Measurements from ENCODE around the gene PKM.
"Not testable (repeated sequence)": the region's sequence is repeated elsewhere in the genome, so short reads cannot be mapped to it uniquely, and the experiment has no call there.

Gene PKM
- 262 to 2,667 (median 582) reads per million in 3 experiments for total RNA-seq

DNA sequence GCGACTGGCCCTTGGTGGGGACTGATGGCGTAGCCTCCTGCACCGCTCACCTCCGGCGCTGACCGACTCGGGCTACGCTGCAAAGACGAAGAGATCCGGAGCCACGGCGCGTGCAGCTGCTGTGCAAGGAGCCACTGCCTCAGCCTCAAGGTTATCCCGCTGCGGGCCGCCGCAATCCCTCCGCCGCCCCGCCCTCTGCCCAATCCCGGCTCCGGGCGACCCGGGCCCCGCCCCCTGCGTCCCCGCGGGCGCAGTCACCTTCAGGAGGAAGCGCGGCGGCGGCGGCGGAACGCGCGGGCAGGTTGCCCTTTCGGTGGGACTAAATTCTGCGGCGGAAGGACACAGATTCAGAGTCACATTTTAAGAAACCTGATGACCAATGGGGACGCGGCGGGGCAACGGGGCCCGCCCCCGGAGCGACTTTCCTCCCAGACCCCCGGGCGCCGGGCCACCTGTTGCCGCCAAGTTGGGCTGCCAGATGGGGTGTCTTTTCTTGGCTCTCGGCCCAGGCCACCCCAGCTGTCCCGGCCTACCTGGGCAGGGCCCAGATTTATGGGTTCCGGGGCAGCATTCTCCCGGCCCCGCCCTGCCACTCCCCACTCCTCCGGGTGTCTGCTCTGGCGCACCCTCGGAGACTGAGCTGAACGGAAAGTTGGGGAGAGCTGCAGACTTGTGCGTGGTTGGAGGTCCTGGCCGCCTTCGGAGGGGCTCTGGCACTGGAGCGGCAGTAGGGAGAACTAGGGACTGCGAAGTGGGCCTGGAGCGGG lies at the start of gene PKM:
TSS of gene PKM (minus strand) at position 125 of the 767 bp plus-strand sequence. CDS start 12,093 bp downstream, outside the sequence.
- peak; percentile 89 for DNase-seq

DNA sequence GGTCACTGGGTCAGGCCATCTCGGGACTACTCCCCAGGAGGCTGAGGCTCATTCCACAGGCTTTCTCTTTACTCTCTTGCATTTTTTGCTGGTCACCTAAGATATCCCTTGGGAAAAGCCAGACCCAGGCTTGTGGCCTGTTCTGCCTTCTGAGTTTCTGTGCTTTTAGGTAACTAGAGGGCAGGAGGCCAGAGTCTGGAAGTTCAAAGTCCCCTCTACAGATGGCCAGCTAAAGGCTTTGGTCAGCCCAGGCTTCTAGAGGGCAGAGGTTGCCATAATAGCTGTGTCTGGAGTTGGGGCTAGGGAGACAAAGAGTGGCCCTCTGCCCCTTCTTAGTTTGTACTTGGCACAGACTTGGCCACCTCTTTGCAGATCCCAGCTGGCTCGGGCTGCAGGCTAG lies 49.8 kb upstream of the PKM start:
- no peak for DNase-seq

DNA sequence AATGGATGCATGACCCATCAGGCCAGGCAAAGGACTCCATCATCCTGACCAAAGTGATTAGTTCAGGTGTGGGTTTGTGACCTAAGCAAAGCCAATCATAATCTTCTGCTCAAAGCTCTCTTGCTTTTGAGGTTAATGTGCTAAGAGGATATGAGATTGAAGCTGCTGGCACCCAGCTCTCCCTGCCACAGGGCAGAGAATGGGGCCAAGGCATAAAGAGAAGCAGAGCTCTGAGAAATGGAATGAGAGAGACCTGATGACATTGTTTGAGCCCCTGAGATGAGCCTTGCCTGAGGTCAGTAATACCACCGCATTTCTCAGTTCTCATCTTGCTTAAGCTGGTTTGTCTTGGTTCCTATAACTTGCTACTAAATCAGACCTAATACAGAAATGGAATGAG lies 47.7 kb upstream of the PKM start:
- no peak for DNase-seq

DNA sequence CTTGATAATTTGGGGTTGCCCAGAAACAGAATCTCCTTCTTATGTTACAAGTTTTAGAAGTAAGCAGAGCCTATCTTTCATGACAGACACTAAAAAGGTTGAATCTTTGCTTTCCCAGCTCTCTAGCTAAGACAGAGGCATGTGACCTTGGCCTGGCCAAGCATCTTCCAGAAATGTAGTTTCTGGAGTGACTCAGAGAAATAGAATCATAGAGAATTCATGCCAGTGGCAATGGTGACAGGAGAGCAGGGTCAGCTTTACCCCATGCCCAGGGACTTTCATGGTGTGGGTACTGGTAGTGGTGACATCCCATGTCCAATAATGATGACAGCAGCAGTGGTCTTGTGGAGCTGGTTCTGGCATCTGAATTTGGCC lies 45.3 kb upstream of the PKM start:
- DNase-seq: no peak

DNA sequence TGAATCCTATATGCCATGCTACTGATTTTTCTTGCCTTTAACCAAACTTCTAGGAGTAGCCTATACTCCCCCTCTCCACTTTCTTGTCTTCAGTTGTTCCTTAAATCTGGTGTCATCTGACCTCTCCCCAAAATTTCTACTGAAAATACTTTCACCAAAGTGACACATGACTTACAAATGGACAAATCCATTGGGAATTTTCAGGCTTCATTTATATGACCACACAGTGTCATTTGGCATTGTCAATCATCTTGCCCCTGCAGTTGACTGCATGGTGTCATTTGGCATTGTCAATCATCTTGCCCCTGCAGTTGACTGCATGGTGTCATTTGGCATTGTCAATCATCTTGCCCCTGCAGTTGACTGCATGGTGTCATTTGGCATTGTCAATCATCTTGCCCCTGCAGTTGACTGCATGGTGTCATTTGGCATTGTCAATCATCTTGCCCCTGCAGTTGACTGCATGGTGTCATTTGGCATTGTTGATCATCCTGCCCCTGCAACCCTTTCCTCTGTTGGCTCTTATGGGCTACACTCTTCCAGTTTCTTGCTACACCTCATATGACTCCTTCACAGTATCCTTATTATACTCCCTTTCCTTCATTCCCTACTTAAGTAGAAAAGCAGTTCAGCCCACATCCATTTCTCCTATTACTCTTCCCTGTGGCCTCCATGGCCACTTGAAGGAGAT lies 44.8 kb upstream of the PKM start:
- DNase-seq: not testable (repeated sequence)

DNA sequence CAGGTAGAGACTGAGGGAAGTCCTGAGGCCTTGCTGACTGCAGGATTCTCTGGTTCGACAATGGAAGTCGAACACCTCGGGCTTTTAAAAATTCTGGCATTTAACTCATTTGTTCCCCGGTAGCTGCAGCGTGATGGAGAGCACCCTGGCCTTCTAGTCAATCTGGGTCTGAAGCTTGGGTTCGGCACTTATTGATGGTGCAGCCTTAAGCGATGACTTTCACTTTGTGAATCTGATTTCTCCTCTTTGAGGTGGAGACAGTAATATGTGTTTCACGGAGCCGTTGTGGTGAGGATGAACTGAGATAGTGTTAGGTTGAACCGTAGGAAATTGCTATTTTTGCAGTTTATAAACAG lies 42.0 kb upstream of the PKM start:
- DNase-seq: no peak

DNA sequence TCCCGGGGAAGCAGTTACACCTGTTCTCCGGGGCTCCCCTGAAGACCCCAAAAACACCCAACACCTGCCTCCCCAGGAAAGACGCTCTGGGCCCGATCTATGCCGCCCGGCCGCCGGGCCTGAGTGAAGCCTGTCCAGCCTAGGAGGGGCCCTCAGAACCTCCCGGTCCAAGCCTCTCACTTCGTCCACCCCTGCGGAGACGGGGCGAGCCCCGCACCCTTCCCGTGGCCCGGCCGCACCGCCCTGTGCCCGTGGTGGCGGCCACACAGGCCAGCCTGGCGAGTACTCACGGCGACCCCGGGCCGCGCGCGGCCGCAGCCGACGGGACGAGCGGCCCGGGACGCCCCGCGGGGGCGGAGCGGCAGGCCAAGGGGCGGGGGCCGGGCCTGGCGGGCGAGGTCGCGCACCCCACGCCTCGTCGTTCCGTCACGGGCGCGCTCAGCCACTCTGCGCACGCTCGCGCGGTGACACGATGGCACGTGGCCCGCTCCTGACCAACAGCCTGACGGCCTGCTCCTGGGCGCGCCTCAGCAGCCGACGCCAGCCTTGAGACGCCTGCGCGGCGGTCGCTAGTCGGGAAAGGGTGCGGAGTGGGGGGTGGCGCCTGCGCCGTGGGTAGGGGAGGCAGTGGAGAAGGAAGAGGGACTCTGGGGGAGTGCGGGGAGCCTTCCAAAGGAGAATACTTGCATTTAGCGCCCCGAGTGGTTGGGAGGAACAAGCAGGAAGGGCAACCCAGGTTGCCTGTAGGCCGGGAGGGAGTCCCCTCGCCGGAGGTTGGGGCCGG lies 41.4 kb upstream of the PKM start, which contains the start of gene PARP6:
TSS of gene PARP6 (minus strand) at position 342 of the 784 bp plus-strand sequence. CDS start 5,077 bp downstream, outside the sequence.
- DNase-seq: peak; percentile 100

DNA sequence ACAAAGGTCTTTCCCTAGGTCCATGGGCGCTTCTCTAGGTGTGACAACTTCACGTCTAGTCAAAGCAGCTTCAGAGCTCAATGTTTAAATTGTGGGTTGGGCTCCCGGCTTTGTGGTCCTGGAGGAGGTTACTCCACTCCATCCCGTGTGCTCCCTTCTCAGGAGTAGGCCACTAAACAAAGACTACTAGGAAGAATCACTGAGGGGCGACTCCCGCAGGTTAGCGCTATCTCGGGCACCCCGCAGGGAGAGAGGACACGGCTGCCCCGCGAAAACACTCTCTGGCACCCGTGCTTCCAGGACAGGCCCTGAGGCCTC lies 40.9 kb upstream of the PKM start:
- no peak for DNase-seq

DNA sequence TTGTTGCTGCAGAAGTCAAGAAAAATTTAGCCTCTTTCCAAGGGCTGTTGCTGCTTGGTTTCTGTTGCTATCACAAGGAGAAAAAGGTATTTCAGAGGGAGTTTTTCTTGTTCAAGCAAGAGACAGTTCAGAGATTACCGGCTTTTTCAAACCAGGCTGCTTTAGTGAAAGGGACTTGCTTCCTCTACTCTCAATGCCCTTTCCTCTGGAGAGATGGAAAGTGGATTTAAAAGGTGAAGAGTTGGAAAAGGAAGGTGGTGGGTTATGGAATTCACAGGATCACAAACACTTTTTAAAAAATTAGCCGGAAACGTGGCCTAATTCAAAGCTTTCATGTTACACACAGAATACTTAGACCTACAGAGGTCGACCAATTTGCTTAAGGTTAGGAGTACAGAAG lies 40.2 kb upstream of the PKM start:
- DNase-seq: no peak

DNA sequence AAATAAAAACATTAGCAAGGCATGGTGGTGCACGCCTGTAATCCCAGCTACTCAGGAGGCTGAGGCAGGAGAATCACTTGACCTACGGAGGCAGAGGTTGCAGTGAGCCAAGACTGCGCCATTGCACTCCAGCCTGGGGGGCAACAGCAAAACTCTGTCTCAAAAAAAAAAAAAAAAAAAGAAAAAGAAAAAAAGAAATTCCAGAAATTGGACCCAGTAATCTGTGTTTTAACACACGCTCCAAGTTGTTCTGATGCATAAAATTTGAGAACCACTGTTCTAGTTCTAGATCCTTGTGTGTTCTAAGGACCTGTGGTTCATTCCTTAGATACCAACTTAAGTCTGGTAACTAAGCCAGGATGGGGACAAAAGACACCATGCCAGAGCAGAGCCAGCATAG lies 38.7 kb upstream of the PKM start:
- no peak for DNase-seq

DNA sequence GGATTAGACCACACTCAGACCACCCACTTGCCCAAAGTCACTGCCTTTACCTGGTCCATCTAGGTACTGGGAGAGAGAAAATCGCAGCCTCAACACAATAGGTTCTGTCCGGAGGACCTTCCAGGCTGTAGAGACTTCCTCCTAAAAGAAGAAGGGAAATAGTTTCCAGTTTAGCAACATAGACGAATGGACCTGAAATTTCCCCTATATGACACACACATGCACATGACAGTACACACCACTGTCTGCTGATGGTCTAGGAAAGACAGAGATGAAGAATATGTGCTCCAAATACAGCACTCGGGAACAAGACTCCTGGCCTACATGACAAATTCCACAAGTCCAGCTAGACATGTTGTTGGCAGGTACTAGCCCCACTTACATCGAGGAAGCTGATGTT lies 34.0 kb upstream of the PKM start:
- DNase-seq: no peak

DNA sequence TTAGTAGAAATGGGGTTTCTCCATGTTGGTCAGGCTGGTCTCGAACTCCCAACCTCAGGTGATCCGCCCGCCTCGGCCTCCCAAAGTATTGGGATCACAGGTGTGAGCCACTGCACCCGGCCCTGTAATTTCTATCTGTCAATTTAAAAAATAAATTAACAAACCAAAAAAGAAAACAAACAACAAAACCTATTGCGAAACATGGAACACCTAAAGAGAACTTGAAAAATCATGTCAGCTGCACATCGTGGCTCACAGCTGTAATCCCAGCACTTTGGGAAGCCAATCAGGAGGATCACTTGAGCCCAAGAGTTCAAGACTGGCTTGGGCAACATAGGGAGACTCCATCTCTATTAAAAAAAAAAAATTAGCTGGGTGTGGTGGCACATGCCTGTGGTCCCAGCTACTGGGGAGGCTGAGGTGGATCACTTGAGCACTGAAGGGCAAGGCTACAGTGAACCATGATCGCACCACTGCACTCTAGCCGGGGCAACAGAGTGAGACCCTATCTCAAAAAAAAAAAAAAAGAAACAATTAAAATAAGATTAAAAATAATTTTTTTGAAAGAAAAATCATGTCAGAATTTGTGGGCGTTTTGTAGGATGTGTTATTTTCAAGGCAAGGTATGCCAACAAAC lies 21.8 kb upstream of the PKM start:
- DNase-seq: no peak

DNA sequence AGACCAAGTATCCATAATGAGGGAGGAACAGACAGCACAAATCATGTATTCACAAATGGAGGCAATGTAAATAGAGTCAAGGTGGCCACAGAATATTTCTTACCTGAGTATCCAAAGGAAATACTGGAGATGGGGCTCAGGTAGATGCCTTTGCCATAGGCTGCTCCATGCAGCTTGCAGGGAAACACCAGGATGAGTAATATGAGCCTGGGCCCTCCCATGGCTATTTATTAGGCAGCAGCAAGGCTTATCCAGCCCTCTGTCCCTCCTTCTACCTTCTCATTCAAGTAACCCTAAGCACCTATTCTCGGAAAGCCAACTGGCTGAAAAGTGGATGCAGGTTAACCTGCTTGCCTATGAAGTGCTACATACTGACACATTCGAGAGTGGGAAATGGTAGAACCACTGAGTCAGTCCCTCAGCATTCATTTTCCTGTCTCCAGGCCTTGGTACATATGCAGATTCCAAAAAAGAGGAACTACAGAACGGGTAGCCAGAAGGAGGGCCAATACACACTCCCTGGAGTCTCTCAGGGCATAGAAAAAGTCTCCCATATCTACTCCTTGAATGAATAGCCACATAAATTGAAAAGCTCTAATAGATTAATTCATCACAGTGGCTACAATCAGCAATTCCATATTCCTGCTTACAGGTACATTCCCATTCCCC lies 18.3 kb upstream of the PKM start:
- DNase-seq: no peak

DNA sequence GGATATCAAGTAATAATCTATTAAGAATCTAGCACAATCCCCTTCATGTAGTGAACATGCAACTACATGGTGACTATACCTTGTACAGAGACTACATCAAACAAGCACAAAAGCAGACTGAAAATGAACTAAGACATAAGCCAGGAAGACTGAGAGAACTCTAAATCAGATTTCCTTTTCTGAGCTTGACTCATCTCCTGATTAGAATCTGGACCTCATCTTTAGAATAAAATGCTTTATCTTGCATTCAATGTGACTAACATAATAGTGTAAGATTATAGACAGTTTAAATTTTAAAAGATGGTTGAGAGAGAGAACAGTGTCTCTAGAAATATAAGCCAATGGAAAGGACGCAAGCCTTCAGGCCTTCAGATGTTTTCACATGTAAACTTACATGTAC lies 17.5 kb upstream of the PKM start:
- DNase-seq: no peak

DNA sequence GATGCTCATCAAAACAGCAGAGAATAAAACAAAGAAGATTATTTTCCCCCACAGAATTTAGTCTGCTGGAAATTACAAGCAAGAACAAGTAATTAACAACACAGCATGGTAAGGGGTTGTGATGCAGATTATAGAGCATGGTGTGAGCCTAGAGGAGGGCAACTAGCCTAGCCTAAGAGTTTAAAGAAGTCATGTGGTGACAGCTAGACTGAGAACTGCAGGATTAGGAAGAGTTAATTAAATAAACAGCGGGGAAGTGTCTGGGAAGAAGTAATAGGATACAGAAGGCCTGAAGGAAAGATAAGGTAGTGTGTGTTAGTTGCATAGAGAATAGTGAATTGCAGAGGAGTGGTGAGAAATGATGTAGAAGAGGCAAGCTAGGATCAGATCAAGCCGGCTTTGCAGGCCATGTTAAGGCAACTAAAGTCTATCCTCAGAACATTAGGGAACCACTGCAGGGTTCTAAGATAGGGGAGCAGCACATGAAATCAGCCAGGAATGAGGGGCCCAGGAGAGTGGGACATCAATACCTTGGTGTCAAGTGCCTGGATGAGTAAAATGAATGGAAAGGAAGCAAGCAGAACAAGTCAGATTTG lies 11.9 kb upstream of the PKM start:
- DNase-seq: no peak

DNA sequence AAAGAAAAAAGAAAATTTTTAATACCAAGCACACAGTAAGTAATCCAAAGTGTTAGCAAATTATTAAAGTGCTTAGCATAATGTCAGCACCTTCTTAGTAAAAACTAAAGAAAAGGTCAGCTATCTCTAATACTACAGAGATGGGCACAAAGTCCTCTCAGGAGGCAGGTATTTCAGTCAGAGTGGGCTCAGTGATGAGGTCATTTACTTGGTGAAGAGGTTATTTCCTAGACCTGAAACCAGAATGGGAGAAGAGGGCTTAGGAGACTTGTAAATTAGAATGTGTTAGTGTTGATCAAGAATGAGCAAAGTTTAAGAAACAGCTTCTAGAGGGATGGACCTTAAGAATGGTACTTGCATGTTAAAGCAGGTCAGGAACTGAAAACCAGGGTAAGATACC lies 8.7 kb upstream of the PKM start:
- no peak for DNase-seq

DNA sequence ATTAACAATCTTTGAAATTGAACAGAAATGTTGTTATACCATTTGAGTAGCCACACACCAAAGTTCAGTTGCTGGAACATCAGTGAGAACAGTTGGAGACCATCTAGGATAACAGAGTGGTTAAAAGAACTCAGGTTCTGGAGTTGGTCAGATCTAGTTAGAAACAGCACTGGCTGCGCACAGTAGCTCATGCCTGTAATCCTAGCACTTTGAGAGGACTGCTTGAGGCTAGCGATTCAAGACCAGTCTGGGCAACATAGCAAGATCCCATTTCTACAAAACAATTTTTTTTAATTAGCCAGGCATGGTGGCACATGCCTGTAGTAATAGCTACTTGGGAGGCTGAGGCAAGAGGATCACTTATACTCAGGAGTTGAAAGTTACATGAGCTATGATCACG lies 7.6 kb upstream of the PKM start:
- DNase-seq: no peak

DNA sequence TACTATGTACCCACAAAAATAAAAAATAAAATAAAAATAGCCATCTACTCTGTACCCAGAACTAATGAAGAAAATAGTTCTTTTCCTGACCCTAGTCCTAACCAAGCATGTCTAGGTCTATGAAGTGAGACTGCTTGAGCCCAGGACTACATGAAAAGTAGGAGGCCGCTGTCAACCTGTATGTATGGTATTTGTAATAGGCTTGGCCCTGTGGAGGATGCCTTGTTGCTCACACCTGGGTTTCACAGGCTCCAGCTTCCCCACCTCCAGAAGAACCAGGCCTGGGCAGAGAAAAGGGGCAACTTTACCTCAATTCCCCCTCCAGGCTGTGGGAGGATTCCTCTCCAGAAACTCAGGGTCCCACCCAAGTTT lies 6.8 kb upstream of the PKM start:
- DNase-seq: no peak

DNA sequence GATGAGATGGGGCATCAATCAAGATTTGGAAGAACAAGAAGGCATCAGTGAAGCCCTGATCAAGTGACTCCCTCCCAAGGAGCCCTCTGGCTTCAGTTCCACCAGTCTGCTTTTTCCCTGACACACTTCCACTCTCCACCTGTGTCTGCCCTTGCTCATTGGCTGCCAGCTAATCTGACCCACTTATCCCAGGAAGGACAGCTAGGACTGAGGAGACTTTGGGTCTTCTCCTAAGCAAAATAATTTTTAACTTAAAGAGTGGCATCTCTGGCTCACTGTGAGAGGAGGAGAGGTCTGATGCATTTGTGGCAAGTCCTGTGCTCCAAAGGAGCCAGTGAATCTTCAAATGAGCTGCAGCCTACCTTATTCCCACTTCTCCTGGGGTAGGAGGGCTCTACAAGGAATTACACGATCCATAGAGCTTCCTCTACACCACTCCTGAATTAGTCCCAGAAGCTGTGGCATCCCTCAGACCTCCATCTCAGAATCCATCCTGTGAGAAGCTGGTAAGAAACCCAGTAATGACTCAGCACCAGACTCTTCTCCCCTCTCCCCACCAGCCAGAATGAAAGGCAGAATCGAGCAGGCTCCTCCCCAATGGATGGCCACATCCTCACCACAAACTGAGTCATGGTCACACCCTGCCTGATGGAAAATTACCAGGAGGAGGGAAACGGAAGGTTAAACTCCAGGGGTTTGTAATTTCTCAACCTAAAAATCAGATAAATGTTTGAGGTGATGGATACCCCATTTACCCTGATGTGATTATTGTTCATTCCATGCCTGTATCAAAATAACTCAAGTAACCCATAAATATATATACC lies 6.3 kb upstream of the PKM start:
- DNase-seq: peak; percentile 29

DNA sequence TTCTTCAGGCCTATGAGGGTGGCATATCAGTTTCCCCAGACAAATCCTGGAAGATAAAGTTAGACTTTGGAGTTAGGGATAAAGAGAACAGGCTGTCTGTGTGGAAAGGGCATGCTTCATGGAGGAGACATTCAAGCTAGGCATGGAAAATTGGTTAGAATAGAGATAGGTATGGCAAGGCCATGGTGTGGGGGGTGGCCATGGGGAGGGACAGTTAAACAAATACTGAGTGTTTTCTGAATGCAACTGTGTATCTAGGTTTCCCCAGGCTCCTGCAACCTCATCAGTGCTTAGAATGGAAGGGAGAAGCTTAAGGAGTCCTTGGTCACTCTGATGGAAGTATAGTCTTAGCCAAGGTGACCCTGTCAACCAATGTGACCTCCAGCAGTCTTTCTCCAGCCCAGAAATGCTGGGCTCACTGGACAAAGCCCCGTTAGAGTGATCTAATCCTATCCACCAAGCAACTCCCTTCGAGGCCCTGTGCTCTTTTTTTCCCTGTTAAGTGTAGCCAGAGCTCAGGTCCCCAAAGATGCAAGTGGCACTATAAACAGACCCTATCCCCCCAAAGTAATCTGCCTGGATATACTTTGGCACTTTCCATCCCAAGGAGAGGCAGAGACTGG lies 5.5 kb upstream of the PKM start:
- no peak for DNase-seq

DNA sequence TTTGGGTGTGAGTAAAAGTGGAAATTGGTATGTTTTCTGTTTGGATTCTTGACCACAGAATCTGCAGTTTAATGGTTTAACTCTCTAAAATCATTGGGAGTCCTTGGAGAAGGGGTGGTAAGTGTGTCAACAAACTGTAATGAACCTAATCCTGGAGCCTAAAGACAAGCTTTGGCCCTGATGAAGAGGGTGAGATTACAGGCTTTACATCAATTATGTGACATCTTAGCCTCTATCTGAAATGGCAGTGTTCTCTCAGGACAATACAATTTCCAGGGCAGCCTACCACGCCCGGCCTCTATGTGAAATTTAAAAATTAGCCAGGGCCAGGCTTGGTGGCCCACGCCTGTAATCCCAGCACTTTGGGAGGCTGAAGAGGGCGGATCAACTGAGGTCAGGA lies 4.3 kb upstream of the PKM start:
- DNase-seq: no peak
